ENCODE results near the gene AMOT.

AMOT gene

DNA sequence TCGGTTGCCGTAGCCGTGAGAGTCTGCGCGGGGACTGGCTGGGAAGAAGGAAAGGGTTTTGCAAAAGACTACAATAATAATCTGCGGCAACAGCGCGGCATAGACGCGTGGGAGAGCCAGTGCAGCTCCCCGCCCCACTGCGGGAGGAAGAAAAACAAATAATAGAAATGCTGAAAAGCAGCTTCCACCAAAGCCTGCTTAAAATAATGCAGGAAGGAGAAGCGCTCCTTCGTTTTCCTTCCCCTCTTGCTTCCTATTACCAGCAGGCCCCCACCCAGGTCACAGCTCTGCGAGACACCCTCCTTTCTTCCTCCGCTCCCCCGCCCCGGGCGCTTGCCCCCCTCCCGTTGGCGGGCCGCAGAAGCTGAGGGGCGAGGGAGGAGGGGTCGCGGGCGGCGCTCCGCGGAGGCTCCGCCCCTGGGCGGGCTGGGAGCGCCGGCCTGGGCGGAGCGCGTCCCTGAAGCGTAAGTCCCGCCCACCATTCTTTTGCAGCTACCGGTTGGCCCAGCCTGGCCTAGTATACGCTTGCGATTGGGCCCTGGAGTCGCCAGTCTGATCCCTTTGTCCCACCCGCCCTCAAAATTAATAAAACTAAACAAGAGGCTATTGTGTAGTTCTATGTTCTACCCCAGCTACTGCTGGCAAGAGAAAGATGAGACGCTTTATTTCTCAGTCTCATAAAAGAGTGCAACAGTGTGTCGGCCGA lies 636 bp upstream of the AMOT start:
- peak; percentile 53 to 58 for DNase-seq (ENCODE audit: low read depth in 2 of 2)

DNA sequence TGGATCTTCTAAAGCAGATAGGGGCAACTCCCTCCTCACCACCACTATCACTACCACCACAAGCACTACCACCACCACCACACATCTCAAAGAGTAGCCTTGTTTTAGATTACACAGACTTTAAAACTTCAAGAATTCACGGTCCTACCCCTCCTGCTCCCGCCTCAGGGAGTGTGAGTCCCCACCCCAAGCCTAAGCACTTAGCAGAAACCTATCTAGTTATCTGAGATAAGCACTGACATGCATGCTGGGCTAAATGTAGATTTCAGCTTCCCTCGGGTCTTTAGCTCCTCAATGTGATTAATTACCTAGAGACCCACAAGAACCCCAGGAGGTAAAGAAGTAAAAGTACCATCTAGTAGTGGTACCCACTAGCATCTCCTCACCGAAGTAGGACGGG lies 775 bp downstream of the AMOT start:
- DNase-seq (ENCODE audit: low read depth in 2 of 2): no peak

DNA sequence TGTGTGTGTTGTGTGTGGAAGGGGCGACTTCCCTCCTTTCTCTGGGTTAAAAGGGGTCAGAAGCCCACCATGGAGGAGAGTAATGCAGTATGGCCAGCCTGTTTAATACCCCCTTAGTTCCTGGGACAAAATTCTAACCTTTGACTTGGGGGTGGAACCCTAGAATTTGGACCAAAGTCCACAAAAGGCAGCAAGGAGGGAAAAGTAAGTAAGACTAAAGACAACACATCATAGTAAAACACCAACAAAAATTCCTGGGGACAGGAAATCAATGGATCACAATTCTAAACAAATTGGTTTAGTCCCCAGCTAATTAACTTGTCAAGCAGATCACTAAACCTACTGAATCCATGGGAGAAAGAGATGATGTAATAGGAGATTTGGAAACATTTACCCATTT lies 3.1 kb downstream of the AMOT start:
- no peak for DNase-seq (ENCODE audit: low read depth in 2 of 2)

DNA sequence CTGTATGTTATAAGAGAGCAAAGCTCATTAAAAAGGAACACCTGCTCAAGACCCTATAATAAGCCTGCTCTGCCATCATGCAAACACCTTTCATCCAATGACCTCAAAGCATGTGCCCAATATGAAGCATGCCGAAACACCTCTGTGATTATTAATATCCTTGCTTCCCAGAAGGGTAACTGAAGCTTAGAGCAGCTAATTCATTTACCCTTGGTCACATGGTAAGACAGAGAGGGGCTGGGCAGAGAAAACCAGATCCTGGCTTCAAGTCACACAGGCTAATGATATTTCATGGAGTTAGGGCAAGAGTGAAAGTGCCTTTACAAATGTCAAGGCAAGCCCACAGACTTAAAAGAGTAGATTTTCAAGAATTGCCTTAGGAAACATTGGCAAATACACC lies 5.6 kb downstream of the AMOT start:
- DNase-seq (ENCODE audit: low read depth in 2 of 2): no peak

DNA sequence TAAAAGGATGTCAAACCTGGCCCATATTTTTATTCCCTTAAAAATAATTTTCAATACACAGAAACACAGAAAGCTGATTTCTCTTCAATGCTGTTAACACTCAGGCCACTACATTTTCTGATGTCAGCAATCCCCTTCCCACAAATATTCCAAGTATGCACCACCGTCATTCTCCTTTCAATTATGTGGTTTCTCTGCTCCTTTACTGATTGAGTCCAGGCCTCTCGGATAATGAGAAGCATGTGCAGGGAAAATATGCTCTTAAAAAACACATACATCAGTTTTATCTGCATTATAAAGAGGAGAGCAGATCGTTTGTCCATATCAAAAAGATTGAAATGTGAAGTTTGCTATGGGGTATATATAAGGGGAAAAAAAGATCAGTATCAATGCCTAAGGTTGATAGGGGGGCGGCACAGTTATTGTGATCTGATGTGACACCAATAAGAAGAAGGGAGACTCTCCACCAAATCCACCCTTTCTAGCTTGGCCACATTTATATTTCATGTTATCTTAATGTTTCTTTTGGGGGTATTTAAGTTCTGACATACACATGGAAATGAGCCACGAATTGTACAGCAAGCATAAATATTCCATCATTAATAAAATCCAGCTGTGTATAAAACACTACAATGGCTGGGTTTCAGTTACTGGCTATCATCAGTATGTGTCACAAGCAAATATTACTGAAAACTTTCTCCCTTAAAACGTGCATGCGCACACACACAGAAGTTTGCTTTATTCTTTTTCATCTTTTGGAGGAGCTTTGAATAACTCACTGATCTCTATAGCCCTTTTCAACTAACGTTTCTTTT lies 6.4 kb downstream of the AMOT start:
- no peak for DNase-seq (ENCODE audit: low read depth in 2 of 2)

DNA sequence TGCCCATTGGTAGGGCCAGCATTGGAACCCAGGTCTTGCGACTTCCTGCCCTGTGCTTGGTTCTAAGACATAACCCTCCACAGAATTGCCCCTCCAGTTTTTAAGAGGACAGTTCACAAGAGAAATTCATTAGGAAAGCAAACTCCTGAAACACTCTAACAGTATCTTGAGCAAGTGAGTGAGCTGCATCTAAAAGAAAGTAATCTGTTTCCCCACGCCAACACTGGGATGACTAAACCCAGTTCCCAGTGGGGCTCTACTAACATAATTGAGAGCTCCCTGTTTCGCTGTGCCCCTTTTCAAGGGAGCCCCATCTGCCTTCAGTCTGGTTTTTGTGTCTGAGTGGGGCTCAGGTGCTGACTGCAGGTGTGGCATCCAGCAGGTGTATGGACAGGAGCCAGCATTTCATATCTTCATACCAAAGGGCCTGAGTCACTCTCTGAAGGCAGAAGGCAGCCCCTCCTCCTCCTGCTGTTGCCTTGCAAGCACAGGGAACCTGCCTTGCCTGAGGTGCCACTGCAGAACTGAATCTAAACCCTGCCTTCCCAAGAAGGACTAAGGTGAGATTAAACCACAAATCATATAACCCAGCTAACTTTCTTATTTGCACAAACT lies 8.0 kb downstream of the AMOT start:
- no peak for DNase-seq (ENCODE audit: low read depth in 2 of 2)

DNA sequence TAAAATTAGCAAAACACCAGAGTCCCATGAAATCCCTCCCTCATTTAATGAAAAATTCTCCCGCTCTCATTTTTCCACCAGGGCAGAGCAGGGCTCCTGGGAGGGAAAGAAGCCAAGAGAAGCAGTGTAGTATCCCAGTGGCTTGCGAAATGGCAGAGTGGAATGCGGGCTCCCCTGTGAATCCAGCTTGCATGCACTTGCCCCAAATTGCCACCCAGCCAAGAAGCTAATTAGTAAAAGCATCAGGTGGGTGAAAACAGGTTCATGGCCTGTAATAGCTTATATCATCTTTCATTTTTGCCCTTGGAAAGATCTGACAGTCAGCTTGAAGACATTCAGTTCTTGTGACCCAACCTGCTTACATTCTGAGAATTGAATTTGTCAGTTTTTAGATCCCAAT lies 10.1 kb downstream of the AMOT start:
- DNase-seq (ENCODE audit: low read depth in 2 of 2): no peak

DNA sequence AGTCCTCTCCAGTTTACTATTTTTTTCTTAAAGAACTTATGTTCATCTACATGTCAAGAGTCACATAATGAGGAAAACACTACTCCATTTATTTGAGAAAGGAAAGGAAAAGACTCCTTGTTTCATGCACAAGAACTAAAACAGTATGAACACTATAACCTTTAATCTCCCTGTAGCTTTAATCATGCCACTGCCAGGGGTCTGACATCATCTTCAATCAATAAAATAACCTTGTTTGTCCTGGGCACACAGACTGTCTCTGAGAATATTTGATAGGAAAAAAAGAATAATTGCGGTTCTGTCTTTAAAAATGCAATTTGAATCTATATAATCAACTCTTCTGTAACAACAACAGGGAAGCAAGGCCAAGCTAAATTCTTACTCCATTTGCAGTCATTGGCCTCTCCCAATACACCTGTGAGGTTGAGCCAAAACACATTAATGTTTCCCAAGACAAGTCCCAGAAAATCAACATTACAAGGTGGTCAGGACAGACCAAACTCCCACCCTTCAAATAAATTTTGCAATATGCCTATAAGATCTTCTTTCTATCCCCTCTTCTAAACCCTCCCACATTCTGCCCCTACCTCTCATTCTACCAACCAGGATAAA lies 13.2 kb downstream of the AMOT start:
- no peak for DNase-seq (ENCODE audit: low read depth in 2 of 2)

DNA sequence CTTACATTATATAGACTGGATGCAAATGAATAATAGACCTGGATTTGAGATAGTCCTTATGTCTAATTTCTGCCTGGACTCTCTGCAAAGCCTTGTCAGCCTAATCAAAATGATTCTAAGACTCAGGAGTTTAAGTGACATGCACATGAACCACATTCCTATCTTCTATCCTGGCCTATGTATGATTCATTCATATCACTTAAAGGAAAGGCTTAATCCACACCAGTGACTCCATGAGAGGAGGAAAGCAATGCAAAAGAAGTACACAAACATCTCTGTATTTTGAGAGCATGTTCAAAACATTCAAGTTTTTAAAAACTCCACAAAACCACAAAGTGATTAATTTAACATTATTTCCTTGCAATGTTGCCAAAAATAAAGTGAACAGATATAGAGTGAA lies 14.6 kb downstream of the AMOT start:
- no peak for DNase-seq (ENCODE audit: low read depth in 2 of 2)

DNA sequence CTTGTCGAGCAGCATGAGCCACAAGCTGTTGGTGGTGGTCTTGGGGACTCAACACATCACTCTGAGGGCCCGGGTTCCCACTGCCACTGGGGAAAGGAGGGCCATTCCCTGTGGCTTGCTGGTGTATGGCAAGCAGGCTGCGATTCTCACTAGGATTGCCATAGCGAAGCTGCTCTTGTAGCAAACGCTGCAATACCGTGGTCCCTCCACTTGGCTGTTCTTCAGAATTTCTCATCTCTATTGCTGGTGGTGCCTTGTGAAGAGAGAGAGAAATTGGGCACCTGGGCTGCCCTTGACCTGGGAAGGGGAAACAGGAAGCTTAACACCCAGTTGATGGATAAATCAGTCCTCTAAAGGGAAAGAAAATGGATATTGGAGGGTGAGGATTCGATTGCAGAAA lies 17.7 kb downstream of the AMOT start:
- DNase-seq (ENCODE audit: low read depth in 2 of 2): no peak

DNA sequence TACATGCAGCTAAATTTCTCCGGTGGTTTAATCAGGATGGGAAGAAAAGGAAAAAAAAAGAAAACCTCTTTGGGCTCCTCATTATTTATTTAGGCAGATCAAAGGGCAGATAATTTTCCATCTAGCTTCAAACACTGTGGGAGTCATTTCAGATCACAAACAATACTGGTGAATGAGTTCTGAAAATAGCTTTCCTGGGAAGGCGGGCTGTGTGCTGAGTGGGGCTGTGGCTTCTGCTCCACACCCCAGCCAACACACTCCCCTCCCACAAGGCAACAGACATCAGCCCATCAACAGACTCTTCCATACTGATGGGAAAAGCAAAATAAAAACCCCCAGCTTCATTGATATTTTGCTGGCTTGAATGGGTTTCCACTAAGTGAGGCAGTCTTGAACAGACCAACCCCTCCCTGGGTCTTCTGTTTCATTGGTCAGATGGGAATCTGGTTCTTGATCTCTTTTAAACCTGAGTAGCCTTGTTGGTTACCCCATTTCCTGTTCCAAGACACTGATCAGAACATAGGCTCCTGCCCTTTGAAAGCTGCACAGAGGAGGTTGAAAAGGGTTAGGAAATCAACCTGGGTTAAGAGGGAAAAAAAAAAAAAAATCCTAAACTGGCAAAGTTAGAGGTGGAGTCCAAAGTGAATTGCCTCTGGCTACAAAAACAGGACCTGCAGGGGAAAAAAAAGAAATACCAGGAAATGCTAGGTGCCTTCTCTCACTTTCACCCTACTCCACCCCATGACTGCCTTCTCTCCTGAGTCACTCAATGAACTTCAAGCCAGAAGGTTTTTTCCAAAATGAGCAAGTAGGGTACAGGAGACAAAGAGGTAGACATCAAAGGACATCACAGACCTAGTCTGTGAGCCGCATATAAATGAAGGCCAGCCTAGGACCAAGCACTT lies 20.0 kb downstream of the AMOT start:
- no peak for DNase-seq (ENCODE audit: low read depth in 2 of 2)

DNA sequence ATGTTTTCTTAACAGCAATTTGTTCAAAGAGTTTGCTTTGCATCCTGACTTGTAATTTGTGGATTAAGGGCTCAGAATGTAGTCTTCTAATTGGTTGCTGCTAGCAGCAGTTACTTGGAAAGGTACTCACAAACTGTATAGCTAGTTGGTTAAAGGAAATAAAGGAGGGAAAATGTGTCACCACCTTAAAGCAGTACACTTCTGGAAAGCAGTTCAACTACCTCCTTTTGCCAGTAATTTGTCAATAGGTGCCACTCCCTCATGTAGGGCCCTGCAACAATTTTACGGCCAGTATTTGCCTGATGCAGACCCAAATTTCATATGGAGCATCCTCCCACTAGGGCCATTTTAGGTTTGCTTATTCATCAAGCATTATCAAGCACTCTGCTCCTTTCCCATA lies 20.8 kb downstream of the AMOT start:
- DNase-seq (ENCODE audit: low read depth in 2 of 2): no peak

DNA sequence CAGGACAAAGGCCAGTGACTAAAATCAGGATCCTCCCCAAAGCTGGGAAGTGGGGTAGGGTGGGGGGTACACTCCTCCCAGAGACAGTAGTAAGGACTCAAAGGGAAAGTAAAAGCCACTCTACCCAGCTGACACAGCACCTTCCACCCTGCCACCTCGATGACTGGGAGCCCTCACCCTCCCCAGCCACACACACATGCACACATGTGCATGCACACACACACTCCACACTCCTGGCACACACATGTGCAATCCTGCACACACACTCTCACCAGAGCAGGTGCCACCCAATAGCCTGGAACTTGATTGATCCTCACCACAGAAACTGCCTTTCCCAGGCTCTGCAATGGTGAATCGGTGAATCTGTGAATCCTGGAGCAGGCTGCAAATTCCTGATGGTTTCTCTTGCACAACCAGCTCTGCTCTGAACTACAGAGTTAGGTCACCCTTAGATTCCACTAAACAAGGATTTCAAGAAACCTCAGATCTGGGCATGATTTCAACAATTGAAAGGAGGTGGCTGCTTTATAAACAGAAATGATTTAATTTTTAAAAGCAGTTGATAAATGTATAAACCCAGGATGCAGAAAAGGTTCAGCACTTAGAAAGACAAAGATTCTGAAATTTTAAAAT lies 21.5 kb downstream of the AMOT start:
- DNase-seq (ENCODE audit: low read depth in 2 of 2): no peak

DNA sequence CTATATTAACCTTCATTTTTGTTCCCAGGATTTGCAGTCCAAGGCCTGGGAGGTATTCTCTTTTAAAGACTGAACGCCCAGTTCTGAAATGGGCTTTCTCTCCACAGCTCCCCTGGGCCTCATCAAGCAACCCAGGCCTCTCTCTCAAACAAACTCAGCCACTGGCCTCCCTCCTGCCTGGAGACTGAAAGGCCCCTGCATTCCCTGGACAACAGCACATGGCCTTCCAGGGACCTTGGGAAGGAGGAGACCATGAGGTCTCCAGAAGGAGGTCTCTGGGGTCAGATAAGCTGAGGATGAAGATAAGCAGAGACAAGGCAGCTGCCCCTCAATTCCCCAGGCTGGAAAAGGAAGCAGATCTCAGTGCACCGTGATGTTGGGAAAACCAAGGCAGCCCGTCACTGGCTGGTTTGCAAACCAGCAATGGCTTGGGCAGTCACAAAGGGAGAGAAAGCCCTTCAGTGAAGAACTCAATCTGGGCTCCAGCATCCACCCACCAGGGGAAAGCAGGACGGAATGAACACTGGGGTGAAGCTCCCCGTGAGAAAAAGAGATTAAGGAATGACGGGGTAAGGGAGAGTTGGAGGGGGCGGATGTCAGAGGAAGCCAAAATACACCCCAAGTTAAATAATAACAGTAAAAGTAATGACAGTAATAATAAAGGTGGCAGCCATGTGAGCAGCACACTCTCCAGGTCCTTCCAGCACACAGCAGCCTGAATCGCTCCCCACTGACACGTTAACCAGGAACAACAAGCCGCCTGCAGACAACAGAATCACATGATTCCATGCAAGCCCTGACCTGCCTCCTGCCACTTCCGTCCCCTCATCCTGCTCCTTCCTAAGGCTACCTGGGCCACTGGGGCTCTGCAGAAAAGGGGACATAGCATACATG lies 22.3 kb downstream of the AMOT start:
- no peak for DNase-seq (ENCODE audit: low read depth in 2 of 2)

DNA sequence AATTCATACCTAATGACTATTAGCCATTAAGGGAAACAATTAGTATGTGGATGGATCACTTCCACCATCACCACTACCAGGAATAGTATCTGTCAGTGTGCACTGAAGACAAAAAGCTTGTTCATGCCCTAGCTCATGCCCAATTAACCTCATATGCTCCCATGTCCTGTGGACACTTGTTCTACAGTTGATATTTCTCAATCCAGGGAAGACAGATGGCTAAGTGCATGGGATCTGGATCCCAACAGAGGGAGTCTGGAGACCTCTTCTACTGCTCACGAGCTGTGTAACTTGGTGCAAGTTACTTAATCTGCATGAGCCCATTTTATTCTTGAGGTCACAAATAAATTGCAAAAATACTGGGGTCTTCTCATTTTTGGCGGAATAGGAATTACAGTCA lies 23.7 kb downstream of the AMOT start:
- no peak for DNase-seq (ENCODE audit: low read depth in 2 of 2)

DNA sequence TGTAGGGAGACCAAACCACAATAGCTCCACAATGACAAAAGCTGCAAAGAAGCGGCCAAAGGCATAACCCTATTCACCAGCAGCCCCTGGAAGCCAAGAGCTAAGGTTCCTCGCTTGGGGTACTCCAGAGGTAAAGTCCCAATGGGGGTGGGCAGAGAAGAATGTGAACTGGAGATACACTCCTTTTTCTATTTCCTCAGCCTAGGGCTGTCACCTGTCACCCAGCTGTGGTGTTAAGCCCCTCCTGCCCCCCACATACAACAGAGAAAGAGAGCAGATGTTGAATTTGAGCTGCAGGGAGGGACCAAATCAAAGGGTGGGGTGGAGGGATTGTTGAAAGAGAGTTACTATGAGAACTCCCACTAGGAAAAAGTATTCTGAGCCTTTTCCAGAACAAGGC lies 26.1 kb downstream of the AMOT start:
- no peak for DNase-seq (ENCODE audit: low read depth in 2 of 2)

DNA sequence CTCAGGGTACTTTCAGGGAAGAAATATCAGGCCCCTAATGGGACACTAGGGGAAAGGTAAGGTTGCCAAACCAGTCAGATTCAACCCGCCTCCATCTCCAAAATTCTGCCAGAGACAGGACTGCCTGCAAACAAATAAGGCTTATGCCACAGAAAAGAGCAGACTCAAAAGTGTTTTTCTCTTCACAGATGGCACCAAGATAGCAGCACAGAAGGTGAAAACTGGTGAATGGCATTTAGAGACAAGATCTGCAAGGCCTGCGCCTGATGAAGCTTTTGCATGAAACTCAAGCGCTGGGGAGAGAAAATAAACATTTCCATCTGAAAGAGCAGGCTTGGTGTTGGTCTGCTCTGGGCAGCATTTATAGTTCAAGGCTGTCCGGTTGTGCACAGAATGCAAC lies 27.9 kb downstream of the AMOT start:
- no peak for DNase-seq (ENCODE audit: low read depth in 2 of 2)

DNA sequence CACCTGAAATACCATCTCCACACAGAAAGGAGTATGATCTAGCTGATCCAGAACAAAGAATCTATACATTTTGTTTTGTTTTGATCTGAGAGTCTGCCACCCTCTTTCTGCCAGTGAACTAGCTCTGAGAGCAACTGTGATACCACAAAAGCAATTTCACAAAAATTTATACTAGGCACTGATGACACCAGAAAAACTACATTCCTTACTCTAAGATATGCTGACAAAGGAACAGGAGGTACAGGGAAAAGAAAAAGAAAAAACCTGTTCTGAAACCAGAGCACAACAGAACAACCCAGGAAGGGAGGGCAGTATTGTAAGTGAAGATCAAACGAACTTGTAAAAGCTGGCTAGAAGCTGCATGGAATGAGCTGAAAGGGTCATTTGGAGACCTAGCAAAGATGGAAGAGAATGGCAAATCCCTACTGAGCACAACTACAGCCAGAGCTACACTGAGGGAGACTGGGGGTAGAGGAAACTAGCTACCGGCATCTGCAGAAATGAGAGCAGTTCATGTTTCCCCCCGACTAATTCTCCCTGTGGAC lies 31.9 kb downstream of the AMOT start:
- DNase-seq (ENCODE audit: low read depth in 2 of 2): no peak

DNA sequence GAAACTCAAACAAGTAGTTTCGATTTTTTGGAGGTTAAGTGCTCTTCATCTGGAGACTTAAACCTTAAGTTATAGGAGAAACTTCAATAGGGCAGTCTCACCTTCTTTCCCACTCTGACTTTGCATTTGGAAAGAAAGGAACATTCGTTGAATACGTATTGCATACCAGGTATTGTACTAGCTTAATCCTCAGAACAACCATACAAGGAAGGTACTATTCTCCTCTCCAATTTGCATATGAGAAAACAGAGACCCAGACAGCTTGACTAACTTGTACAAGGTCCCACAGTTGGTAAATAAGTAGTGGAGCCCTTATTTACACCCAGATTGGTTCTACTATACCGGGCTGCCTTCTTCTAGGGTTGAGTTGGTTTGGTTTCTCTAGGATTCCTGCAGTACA lies 32.6 kb downstream of the AMOT start:
- DNase-seq (ENCODE audit: low read depth in 2 of 2): no peak

DNA sequence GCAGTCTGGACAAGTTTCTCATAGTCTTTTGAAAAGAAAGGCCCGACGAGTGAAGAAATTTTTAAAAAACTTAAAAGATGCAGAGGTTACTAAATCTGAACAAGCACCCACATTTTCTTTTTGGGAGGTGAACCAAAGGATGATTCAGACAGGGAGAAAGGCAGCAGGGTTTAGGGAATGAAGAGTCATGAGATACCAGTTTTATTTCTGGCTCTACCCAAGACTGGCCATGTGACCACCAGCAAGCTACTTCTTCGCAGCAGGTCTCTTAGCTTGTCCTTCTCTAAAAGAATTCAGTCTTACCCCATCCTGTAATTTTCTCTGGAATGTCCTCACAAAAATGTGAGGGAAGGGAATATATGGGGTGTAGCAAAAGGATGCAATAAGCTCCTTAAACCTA lies 37.6 kb downstream of the AMOT start:
- DNase-seq (ENCODE audit: low read depth in 2 of 2): no peak

Measured in stimulated activated CD8-positive, alpha-beta memory T cell treated with anti-CD3 and anti-CD28 coated beads, Interleukin-2, amount 100 ng/mL, for 1 hour (primary cell).